HK-2 (cell line): ENCODE results near the gene STKLD1.
"Not testable (repeated sequence)": the region's sequence is repeated elsewhere in the genome, so short reads cannot be mapped to it uniquely, and the experiment has no call there.

ENCODE experiments used
- DNase-seq: peaks from one replicate; pipeline ENCODE4 v3.0.0-alpha.2; 2018; ENCODE audit not compliant: unreplicated experiment

STKLD1 gene

DNA sequence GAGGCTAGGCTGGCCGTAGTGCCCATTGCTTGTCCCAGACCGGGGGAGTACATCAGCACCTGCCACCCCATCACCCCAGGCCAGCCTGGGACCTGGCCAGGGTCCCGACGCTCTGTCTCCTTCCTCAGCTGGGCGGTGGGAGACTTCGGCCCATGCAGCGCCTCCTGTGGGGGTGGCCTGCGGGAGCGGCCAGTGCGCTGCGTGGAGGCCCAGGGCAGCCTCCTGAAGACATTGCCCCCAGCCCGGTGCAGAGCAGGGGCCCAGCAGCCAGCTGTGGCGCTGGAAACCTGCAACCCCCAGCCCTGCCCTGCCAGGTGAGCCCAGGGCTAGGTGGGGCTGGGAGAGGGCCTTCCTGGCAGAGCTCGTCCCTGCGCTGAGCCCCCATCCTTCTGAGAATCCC, 67.1 kb downstream of the STKLD1 start:
- no peak for DNase-seq

DNA sequence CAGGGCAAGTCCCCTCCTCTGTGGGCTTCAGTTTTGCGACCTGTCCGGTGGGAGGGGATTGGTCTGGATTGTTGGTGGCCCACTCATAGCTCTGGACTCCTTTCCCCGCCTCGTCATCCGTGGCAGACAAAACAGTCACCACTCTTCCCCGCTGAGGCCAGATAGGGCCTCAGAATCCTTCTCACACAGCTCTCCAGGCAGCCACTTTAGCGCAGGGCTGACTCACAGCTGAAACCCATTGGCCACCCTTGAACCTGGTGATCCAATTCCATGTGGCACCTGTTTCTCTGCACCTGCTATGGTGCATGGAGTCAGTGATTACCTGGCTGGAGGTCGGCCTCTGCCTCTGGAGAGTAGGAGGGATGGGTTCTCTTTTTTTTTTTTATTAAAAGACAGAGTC, 67.8 kb downstream of the STKLD1 start:
- DNase-seq, result peak; percentile 52

GRCh38 chr9:133445293-133445969, 69.3 kb downstream of the STKLD1 start:
- no peak for DNase-seq

GRCh38 chr9:133448487-133448972, 72.4 kb downstream of the STKLD1 start:
- DNase-seq, result no peak

DNA sequence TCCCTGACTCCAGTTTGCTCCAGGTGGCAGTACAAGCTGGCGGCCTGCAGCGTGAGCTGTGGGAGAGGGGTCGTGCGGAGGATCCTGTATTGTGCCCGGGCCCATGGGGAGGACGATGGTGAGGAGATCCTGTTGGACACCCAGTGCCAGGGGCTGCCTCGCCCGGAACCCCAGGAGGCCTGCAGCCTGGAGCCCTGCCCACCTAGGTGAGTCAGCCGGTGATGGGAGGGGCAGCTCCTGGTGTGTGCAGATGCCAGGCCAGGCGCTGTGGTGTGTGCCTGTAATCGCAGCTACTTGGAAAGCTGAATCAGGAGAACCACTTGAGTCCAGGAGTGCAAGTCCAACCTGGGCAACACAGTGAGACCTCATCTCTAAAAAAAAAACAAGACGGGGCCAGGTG, 73.6 kb downstream of the STKLD1 start:
- peak; percentile 70 for DNase-seq

DNA sequence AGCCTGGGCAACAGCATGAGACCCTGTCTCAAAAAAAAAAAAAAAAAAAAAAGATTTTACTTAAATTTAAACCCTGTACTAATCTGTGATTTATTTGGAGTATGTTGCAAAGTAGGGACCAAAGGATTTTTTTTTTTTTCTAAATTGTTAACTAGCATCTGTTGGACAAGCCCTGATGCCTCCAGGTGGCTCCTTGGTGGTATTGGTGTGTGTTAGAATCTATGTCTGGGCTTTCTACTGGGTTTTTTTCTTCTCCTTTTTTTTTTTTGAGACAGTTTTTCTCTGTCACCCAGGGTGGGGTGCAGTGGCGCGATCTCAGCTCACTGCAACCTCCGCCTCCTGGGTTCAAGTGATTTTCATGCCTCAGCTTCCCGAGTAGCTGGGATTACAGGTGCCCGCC, 75.7 kb downstream of the STKLD1 start:
- DNase-seq, result not testable (repeated sequence)

DNA sequence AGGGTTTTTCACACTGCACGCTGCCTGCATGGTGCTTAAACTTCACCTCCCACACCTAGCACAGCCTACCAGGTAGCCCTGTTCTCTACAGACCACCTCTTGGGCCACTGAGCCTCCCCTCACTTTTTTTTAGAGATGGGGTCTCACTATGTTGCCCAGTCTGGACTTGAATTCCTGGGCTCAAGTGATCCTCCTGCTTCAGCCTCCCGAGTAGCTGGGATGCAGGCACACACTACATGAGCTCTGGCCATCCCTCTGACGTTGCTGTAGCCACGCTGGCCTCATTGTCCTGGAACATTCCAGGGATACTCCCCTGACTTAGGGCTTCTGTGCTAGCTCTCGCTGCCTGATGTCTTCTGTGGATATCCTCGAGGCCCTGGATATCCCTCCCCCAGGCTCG, 76.4 kb downstream of the STKLD1 start:
- no peak for DNase-seq

- no peak for DNase-seq
Observed at GRCh38 chr9:133453651-133454050, 77.5 kb downstream of the STKLD1 start.

GRCh38 chr9:133454325-133454724, 78.2 kb downstream of the STKLD1 start:
- DNase-seq, result no peak

- DNase-seq, result no peak
Observed at GRCh38 chr9:133454943-133455673, 78.9 kb downstream of the STKLD1 start.
